ENCODE data around the gene KIRREL1.

KIRREL1 gene

DNA sequence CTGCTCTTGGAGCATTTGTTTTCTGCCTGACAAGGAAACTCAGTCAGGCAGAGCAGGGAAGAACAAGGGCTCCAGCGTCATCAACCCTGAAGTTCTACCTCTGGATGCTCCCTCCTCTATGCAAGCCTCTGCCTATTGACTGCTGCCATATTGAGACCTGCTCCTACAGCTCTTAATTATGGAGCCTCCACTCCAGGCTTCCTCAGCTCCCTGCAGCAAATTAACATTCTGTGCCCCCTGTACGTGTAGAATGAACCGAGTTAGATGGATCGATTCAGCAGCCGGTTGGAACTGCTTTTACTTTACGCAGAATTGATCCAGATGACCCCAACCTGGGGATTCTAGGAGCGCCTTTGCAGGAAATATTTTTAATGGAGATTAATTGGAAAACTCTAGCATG lies 68.7 kb downstream of the KIRREL1 start:
- no peak for TF ChIP-seq EZH2phosphoT487 (IDR thresholded peaks at IDR 0.05; ENCODE audit: borderline replicate concordance, low read length)
- TF ChIP-seq, protein P1, sequence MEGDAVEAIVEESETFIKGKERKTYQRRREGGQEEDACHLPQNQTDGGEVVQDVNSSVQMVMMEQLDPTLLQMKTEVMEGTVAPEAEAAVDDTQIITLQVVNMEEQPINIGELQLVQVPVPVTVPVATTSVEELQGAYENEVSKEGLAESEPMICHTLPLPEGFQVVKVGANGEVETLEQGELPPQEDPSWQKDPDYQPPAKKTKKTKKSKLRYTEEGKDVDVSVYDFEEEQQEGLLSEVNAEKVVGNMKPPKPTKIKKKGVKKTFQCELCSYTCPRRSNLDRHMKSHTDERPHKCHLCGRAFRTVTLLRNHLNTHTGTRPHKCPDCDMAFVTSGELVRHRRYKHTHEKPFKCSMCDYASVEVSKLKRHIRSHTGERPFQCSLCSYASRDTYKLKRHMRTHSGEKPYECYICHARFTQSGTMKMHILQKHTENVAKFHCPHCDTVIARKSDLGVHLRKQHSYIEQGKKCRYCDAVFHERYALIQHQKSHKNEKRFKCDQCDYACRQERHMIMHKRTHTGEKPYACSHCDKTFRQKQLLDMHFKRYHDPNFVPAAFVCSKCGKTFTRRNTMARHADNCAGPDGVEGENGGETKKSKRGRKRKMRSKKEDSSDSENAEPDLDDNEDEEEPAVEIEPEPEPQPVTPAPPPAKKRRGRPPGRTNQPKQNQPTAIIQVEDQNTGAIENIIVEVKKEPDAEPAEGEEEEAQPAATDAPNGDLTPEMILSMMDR (IDR thresholded peaks at IDR 0.05; ENCODE audit: low read depth, low read length, poor library complexity, severe bottlenecking) = no peak
- H3F3A ChIP-seq (ENCODE audit: control insufficient read depth, insufficient read depth) = no peaks in the 10 kb centered on the region
- no peaks in the 10 kb centered on the region for H3K4me1 ChIP-seq (ENCODE audit: control insufficient read depth, low read length)
- peaks cover 31% of the 10 kb centered on the region for H3K27me3 ChIP-seq (ENCODE audit: control insufficient read depth, low read length)
- no peaks in the 10 kb centered on the region for H3K9me3 ChIP-seq (ENCODE audit: control insufficient read depth, insufficient read depth, low read length)
- no peaks in the 10 kb centered on the region for H3K9me2 ChIP-seq (replicated peaks; ENCODE audit: control insufficient read depth, low read length)
- no peak overlapping the region for H3K27ac ChIP-seq (ENCODE audit: low read depth, low read length)
- no peak overlapping the region for H3K4me3 ChIP-seq (ENCODE audit: low read length)
- H4K20me1 ChIP-seq (ENCODE audit: control insufficient read depth, insufficient read depth, low read depth, low read length) = no peaks in the 10 kb centered on the region
- no peaks in the 10 kb centered on the region for H3K36me3 ChIP-seq (ENCODE audit: control insufficient read depth, low read length)
- no peaks in the 10 kb centered on the region for H3K79me2 ChIP-seq (ENCODE audit: control insufficient read depth, low read length)
- no peak overlapping the region for H3K4me2 ChIP-seq (ENCODE audit: low read length)

DNA sequence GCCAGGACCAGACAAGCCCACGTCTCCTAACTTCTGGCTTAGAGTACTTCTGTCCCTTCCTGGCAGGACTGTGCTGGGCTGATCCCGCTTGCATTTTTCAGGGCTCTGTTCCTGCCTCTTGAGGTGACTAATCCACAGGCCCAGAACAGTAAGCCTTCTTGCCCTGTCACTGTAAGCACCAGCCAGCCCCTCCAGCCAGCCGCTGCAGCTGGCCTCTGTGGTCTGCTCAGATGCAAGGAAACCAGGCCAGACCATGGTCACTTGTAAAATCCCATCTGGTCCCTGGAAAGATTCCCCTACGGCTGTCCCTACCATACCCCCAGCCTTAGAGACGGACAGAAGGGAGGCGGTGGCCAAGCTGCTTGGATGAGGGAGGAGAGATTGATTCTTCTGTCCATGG lies 74.2 kb downstream of the KIRREL1 start:
- Histone ChIP-seq H3K4me2 (ENCODE audit: low read length) (no peak overlapping the region), H3K9me2 (replicated peaks; ENCODE audit: control insufficient read depth, low read length) (no peaks in the 10 kb centered on the region), H3K27me3 (ENCODE audit: control insufficient read depth, low read length) (peaks cover 12% of the 10 kb centered on the region; the same call in 1 of the 2 replicates), H3F3A (ENCODE audit: control insufficient read depth, insufficient read depth) (no peaks in the 10 kb centered on the region), H3K4me3 (ENCODE audit: low read length) (no peak overlapping the region), H4K20me1 (ENCODE audit: control insufficient read depth, insufficient read depth, low read depth, low read length) (no peaks in the 10 kb centered on the region), H3K36me3 (ENCODE audit: control insufficient read depth, low read length) (no peaks in the 10 kb centered on the region), H3K4me1 (ENCODE audit: control insufficient read depth, low read length) (no peaks in the 10 kb centered on the region), H3K79me2 (ENCODE audit: control insufficient read depth, low read length) (no peaks in the 10 kb centered on the region), H3K27ac (ENCODE audit: low read depth, low read length) (no peak overlapping the region), H3K9me3 (ENCODE audit: control insufficient read depth, insufficient read depth, low read length) (no peaks in the 10 kb centered on the region)
- TF ChIP-seq EZH2phosphoT487 (IDR thresholded peaks at IDR 0.05; ENCODE audit: borderline replicate concordance, low read length) = no peak
- TF ChIP-seq, protein P1 (IDR thresholded peaks at IDR 0.05; ENCODE audit: low read depth, low read length, poor library complexity, severe bottlenecking) = no peak

DNA sequence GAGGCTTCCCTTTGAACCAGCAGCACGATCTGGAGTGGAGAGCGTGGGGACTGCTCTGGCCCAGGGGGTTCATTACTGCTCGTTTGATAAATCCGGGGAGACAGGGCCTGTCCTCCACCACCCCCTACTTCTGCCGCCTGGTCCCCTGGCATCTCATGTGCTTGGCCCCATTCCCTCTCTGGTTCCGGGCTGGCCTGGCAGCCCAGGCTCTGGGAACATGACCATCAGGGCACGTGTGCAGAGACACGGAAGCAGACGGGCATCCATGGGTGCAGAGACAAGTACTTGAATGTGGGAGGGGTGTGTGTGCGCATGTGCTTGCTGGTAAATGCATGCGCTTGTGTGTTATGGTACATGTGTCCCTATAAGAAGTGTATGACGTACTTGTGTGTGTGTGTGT lies 75.5 kb downstream of the KIRREL1 start:
- no peaks in the 10 kb centered on the region for H3F3A ChIP-seq (ENCODE audit: control insufficient read depth, insufficient read depth)
- H3K9me3 ChIP-seq (ENCODE audit: control insufficient read depth, insufficient read depth, low read length) = no peaks in the 10 kb centered on the region
- no peaks in the 10 kb centered on the region for H3K9me2 ChIP-seq (replicated peaks; ENCODE audit: control insufficient read depth, low read length)
- H3K79me2 ChIP-seq (ENCODE audit: control insufficient read depth, low read length) = no peaks in the 10 kb centered on the region
- TF ChIP-seq EZH2phosphoT487 (IDR thresholded peaks at IDR 0.05; ENCODE audit: borderline replicate concordance, low read length) = no peak
- TF ChIP-seq, protein P1 (IDR thresholded peaks at IDR 0.05; ENCODE audit: low read depth, low read length, poor library complexity, severe bottlenecking) = no peak
- peaks cover 9% of the 10 kb centered on the region; the same call in 1 of the 2 replicates for H3K27me3 ChIP-seq (ENCODE audit: control insufficient read depth, low read length)
- H3K4me1 ChIP-seq (ENCODE audit: control insufficient read depth, low read length) = no peaks in the 10 kb centered on the region
- H4K20me1 ChIP-seq (ENCODE audit: control insufficient read depth, insufficient read depth, low read depth, low read length) = no peaks in the 10 kb centered on the region
- no peak overlapping the region for H3K4me3 ChIP-seq (ENCODE audit: low read length)
- no peaks in the 10 kb centered on the region for H3K36me3 ChIP-seq (ENCODE audit: control insufficient read depth, low read length)
- no peak overlapping the region for H3K4me2 ChIP-seq (ENCODE audit: low read length)
- H3K27ac ChIP-seq (ENCODE audit: low read depth, low read length) = no peak overlapping the region
